HCEC 1CT (cell line): Measurements from ENCODE around the gene GPR34.
"Not testable (repeated sequence)": the region's sequence is repeated elsewhere in the genome, so short reads cannot be mapped to it uniquely, and the experiment has no call there.

Experiments used
- DNase-seq: peaks from one replicate; pipeline ENCODE4 v3.0.0-alpha.2; 2017

The GPR34 gene

GRCh38 chrX:41703574-41704029, 14.8 kb downstream of the GPR34 start:
- no peak for DNase-seq

GRCh38 chrX:41705042-41705441, 16.3 kb downstream of the GPR34 start:
- DNase-seq: no peak

- no peak for DNase-seq
These were observed 17.1 kb downstream of the GPR34 start for GRCh38 chrX:41705680-41706374.

GRCh38 chrX:41707218-41707617, 18.4 kb downstream of the GPR34 start:
- DNase-seq: no peak

GRCh38 chrX:41708486-41708885, 19.7 kb downstream of the GPR34 start:
- DNase-seq: no peak

GRCh38 chrX:41711021-41711667, 22.4 kb downstream of the GPR34 start:
- DNase-seq: no peak

- no peak for DNase-seq
These were observed 27.4 kb downstream of the GPR34 start for GRCh38 chrX:41716222-41716621.

GRCh38 chrX:41716767-41717473, 28.1 kb downstream of the GPR34 start:
- DNase-seq: no peak

GRCh38 chrX:41718481-41719235, 29.9 kb downstream of the GPR34 start:
- DNase-seq: no peak

GRCh38 chrX:41719610-41720009, 30.8 kb downstream of the GPR34 start:
- DNase-seq: not testable (repeated sequence)

GRCh38 chrX:41720125-41720779, 31.5 kb downstream of the GPR34 start:
- DNase-seq: no peak

GRCh38 chrX:41721590-41721989, 32.8 kb downstream of the GPR34 start:
- no peak for DNase-seq

GRCh38 chrX:41722214-41722613, 33.4 kb downstream of the GPR34 start:
- DNase-seq: no peak

- DNase-seq: peak; percentile 22
These were observed 34.2 kb downstream of the GPR34 start for GRCh38 chrX:41722816-41723618.

- DNase-seq: no peak
These were observed 35.1 kb downstream of the GPR34 start, which contains the start of gene GPR82 for GRCh38 chrX:41723826-41724225. TSS of gene GPR82 (plus strand) at chrX:41724181. CDS start at chrX:41727027, 2,846 bp downstream.

GRCh38 chrX:41728125-41728524, 39.4 kb downstream of the GPR34 start:
- no peak for DNase-seq

- peak; percentile 30 for DNase-seq
These were observed 41.3 kb downstream of the GPR34 start for GRCh38 chrX:41730081-41730480.

- no peak for DNase-seq
These were observed 43.5 kb downstream of the GPR34 start for GRCh38 chrX:41732260-41732659.

- DNase-seq: no peak
These were observed 45.2 kb downstream of the GPR34 start for GRCh38 chrX:41733939-41734338.

GRCh38 chrX:41734530-41734929, 45.8 kb downstream of the GPR34 start:
- DNase-seq: peak; percentile 7

- DNase-seq: no peak
These were observed 48.3 kb downstream of the GPR34 start for GRCh38 chrX:41737065-41737464.

GRCh38 chrX:41739871-41740270, 51.1 kb downstream of the GPR34 start:
- no peak for DNase-seq
